KG1 (cell line): ENCODE results near the gene BLOC1S1.

Experiments
- DNase-seq: peaks from one replicate; lab custom pipeline; 2025; lab: John Stamatoyannopoulos, UW

The BLOC1S1 gene

DNA sequence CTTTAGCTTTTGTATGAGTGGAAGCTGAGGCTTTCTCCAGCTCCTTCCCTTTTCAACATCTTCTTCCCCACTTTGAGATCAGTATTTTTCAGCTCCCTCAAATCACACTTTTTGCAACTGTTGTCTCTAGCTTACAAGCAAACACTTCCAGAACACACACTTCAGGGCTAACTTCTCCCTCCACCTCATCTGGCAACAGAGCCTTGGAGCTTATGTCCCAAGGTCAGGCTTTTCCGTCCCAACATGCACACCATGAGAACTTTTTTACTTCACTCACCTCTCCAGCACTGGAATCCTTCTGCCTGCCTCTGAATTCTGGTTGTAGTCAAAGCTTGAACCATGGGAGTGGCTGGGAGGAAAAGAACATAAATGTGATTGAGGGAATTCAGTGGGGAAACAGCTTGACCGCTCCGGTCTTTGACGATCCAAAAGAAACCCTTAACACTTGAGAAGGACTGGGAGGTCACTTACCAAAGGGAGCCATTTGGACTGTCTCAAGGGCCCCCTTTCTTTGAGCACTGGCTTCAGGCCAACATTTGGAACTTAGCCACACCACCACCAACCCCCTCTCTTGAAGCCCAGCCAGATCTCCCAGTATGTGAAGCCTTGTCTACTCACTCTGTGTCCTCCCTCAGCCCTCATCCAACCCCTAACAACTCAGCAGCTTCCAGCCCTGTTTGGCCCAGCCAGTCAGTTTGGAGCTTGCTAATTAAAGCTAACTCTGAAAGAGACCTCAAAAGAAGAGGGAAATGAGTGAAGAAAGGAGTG, 3.9 kb upstream of the BLOC1S1 start:
- DNase-seq, result no peak

DNA sequence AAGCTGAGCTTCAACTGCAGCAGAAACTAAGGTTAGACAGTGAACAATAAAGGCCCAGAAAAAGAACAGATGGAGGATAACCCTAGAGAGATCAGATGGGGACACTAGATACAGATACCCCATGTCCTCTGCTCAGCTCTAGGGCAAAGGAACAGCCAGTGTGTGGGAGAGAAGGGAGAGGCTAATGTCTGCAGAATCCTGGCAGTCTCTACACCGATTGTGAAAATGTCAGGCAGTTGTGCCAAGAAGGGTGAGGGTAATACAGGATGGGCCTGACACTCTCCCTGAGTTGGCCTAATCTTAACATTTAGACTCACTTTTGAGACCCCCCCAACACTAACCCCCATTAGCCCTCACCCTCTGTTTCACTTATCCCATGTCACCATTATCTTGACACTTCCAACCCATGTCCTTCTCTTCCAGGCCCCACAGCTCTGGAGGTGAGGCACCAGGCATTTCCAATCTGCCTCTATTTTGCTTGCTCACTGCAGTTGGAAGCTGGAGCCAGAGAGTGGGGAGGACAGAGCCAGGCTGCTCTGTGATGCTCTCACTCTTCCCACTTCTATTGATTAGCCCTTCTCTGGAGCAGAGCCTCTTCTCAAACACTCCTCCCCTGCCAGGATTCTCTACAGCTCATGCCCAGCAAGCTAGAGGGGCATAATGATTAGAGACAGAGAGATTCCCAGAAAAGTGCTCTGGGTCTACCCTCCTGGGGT, 3.0 kb upstream of the BLOC1S1 start:
- no peak for DNase-seq

DNA sequence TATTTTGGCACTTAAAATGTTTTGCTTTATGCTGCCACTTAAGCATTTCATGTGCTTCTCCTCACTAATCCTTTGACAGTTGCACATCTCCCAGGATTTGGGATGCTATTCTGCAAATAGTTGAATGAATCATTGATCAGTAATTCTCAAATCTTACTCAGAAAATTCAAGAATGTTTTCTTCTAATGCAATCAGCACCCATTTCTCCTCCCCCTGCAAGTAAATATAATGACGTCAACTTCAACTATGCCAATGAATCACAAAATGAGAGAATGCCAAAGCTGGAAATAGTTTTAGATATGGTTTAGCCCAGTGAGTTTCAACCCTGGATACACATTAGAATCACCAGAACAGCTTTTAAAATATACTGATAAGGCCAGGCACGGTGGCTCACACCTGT, 2.1 kb upstream of the BLOC1S1 start:
- no peak for DNase-seq

DNA sequence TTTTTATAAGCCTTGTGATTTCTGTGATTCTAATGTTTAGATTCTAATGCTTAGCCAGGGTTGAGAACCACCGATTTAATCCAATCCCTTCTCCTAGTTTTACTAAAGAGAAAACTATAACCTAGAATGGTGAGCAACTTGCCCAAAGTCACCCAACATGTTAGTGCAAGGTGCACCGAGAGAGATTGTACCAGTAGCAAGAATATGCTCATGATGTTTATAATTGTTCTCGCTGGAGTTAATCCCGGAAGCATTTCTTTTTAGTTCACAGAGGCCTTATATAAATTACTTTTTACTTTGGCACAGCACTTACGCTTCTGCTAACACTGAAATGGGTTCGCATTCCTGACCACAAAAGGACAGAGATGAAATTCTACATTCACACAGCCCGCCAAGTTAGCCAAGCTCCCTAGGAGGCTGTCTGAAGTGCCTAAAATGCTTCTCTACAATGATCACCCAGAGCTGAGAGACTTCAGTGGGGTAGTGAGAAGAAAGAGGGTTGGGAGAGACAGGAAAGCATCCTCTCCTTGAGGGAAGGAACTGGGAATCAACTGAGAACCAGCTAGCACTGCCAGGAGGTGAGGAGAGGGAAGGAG, 579 bp upstream of the BLOC1S1 start:
- no peak for DNase-seq

DNA sequence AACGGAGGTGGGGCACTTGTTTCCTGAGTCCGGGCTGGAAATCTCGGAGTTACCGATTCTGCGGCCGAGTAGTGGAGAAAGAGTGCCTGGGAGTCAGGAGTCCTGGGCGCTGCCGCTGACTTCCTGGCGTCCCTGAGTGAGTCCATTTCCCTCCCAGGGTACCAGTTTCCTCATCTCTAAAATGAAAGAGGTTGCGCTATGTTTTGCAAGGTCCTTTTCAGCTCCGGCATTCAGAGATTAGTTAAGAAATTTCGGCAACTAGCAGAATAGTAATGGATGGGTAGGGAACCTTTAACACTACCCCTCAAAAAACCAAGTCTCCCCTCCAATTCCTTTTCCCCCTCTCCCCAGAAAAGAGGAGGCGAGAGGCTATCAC, 724 bp downstream of the BLOC1S1 start:
- no peak for DNase-seq

DNA sequence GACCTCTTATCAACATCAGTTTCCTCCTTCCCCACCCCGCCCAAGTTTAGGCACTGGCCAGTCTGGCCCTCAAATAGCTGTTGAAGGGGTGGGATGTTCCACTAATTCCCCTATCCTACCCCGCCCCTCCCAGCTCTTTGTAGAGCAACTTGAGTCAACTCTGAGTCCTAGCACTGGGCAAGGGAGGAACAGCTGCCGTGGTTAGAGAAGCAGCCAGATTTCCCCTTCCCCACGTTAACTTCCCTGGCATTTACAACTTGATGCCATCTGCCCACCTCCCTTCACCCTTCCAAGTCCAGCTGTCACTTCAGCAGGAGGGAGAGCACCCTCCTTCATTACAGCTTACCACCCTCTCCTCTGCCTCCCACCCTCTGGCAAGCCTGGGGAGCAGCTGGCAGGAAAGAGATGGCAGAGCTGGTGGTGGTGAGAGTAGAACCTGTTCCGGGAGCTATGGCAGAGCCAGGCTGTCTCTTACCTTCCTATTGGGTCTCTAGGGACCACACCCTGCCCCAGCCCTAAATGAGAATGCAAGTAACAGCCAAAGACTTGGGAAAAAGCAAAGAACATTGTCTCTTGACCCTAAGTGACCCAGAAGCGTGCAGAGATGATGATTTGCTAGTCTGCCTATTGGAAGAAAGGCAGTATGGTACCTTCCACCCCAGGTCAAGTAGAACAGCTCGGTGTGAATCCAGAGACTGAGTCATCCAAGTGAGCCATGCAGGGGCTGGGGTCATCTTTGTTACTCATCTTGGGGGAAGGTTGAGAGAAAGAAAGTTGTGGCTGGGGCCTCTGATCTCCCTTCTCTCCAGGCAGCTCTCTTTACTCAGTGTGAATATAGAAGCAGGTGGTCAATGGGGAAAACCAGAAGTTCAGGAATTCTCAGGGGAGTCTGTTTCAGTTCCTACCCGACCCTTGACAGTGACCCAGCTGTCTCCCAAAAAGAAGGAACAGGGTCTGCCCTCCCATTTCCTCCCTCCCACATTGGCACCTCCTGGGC, 1.5 kb downstream of the BLOC1S1 start:
- no peak for DNase-seq

DNA sequence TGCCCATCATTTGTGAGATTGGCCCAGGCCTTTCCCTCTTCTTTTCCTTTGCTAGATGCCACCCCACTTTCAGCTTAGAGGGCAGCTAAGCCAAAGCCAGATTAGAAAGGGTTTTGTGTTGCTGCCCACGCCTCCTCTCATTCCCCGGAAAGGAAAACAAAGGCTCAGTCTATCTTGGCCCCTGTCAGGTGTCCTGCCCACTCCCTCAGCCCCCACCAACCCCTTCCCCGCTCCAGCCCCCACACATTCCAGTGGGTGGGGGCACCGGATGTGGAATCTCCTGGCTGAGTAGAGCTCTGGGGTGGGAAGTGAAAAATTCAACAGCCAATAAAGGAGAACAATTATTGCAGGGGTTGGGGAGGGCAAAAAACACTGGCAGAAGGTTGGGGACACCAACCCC, 2.2 kb downstream of the BLOC1S1 start:
- no peak for DNase-seq

DNA sequence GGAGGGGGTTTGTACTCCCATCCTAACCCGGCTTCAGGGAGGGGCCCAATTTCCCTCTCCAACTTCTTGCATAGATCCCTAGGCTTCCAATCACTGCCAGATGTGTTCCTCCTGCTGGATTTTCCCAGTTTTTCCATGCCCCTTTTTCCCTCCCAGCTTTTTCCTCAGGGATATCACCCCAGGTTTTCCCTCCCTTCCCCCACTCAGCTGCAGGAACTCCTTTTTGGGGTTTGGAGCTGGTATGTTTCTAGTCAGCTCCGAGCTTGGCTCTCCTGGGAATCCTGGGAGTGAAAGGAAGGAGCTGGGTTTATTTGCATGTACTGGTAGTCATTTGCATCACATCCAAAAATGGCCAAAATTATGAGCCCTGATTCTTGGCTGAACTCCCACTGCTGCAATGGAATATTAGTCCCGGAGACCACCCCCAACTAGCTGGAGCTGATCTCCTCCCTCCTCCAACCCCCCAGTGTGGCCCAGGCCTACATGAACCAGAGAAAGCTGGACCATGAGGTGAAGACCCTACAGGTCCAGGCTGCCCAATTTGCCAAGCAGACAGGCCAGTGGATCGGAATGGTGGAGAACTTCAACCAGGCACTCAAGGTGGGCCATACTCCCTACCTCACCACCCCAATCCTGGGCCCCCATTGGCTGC, 2.9 kb downstream of the BLOC1S1 start:
- no peak for DNase-seq

DNA sequence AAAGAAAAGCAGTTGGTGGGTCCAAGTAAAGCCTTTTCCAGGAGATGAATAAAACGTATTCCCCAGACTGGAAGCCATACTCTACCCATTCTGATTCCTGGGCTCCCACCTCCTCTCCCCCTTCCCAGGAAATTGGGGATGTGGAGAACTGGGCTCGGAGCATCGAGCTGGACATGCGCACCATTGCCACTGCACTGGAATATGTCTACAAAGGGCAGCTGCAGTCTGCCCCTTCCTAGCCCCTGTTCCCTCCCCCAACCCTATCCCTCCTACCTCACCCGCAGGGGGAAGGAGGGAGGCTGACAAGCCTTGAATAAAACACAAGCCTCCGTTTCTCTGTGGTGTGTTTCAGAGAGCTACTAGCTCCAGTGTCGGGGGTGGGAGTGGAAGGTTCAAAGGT, 3.5 kb downstream of the BLOC1S1 start:
- DNase-seq, result no peak

DNA sequence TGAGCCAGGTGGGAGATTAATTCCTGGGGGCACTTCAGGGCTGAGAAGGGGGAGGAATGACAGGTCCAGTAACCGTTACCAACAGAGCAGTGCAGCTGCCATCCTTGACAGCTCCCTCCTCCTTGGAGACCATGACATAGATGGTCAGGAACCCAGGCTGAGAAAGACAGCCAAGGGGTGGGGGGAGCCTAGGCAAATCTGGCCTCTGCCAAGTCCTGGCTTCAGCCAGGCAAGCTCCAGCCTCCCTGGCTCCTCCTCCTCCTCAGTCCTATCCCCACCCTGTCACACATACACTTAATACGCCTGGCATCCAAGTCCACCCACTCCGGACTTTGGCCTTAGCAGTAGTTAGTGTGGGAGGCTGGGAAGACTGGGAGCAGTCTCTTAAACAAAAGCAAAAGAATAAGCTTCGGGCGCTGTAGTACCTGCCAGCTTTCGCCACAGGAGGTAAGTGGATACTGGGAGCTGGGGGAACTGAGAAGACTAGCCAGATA, 4.3 kb downstream of the BLOC1S1 start, which contains the start of gene RDH5:
Gene RDH5, plus strand, starts transcription at position 323 of the 494 bp plus-strand sequence. CDS start 792 bp downstream, outside the sequence.
- DNase-seq, result no peak

DNA sequence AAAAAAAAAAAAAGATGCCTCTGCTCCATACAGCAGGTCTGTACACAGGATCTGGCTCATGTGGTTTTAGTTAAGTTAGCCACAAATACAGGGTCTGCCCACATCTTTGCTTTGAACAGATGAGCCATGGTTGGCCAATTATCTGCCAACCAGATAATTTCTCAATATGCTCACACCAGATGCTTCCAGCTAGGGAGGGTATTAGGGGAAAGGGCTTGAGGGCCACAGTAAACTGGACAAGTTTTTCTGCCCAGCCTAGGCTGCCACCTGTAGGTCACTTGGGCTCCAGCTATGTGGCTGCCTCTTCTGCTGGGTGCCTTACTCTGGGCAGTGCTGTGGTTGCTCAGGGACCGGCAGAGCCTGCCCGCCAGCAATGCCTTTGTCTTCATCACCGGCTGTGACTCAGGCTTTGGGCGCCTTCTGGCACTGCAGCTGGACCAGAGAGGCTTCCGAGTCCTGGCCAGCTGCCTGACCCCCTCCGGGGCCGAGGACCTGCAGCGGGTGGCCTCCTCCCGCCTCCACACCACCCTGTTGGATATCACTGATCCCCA, 5.1 kb downstream of the BLOC1S1 start:
- no peak for DNase-seq

DNA sequence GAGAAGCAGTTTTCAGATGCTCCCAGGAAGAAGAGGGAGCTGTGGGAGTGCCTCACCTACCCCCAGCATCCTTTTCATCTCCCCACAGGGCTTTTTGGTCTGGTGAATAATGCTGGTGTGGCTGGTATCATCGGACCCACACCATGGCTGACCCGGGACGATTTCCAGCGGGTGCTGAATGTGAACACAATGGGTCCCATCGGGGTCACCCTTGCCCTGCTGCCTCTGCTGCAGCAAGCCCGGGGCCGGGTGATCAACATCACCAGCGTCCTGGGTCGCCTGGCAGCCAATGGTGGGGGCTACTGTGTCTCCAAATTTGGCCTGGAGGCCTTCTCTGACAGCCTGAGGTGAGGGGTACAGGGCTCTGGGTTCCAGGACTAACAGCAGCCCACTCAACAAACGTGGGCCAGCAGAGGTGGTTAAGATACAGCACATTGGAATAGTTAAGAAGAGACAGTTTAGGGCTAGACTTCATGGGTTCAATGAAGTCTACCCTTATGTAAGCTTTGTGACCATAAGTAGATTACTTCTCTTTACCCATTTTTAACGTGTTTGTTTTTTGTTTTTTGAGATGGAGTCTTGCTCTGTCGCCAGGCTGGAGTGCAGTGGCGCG, 5.9 kb downstream of the BLOC1S1 start:
- no peak for DNase-seq

DNA sequence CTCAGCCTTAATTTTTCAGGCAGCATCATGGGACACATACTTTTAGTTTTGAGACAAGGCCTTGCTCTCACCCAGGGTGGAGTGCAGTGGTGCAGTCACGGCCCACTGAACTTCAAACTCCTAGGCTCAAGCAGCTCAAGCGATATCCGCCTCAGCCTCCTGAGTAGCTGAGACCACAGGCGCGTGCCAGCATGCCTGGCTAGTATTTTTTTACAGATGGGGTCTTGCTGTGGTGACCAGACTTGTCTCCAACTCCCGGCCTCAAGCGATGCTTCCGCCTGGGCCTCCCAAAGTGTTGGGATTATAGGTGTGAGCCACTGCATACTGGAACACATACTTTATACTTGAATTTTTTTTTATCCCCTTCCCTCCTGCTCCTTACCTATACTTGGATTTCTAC, 7.1 kb downstream of the BLOC1S1 start:
- no peak for DNase-seq

DNA sequence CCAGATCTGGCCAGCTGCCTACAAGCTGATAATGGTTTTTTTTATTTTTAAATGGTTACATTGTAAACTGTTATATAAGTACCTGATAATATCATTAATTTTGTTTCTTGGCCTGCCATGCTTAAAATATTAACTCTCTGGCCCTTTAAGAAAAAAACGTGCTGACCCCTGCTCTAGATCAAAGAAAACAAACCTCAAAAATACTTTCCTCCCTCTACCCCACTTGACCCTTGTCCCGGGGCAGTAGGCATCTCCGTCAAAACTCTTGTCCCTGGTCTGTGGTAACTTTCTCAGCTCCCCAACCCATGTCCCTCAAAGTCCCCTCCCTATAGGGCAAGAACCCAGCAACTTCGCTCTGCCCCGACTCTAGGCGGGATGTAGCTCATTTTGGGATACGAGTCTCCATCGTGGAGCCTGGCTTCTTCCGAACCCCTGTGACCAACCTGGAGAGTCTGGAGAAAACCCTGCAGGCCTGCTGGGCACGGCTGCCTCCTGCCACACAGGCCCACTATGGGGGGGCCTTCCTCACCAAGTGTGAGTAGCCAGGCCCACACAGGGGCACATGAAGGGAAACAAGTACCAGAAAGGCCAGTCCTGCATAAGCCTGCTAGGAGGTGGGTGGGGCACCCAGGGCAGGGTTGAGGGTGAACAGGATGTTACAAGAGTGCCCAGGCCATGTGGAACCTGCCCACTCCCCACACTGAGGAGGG, 7.8 kb downstream of the BLOC1S1 start:
- no peak for DNase-seq

DNA sequence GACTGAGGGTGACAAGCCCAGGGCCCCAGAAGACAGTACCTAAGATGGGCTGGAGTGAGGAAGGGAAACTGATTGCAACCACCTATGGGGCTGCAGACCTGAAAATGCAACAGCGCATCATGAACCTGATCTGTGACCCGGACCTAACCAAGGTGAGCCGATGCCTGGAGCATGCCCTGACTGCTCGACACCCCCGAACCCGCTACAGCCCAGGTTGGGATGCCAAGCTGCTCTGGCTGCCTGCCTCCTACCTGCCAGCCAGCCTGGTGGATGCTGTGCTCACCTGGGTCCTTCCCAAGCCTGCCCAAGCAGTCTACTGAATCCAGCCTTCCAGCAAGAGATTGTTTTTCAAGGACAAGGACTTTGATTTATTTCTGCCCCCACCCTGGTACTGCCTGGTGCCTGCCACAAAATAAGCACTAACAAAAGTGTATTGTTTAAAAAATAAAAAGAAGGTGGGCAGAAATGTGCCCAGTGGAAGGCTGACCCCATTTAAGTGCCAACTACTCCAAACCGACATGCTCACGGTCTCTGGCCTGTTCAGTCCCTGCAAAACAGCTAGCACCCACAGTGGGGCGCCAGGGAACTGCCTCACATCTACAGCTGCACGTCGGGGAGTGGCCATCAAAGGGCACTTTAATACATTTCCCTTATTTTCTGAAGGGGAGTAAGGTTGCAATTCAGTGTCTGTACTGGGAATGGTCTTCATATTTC, 8.5 kb downstream of the BLOC1S1 start:
- DNase-seq, result no peak

DNA sequence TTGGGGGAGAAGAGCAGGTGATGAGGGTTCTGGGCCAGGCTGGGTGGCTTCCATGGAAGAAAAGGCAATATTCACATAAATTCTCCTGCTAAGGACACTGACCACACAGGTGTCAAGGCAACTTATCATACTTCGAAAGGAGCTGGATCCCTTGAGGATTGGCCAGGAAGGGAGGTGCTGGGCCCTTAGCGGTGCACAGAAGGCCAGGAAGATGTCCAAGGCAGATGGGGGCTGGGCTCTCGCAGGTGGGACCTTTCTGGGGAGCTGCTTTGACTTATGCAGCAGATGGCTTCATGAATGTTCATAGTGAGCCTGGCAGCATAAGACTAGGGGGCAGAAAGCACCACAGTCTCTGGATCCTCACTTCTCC, 9.1 kb downstream of the BLOC1S1 start:
- no peak for DNase-seq

DNA sequence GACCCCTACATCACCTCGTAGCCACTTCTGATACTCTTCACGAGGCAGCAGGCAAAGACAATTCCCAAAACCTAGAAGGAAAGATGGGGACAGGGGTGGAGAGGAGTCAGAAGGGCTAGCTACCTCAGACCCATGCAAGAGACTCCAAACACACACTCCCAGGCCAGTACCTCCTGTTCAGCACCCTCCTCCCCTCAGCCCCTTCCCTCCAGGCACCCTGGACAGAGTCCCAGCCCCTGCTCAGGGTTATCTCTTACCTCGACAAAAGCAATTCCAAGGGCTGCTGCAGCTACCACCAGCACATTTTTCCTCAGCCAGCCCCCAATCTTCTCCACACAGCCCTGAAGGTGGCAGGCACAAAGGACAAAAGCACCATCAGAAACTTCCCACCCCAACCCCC, 9.7 kb downstream of the BLOC1S1 start:
- DNase-seq, result no peak

DNA sequence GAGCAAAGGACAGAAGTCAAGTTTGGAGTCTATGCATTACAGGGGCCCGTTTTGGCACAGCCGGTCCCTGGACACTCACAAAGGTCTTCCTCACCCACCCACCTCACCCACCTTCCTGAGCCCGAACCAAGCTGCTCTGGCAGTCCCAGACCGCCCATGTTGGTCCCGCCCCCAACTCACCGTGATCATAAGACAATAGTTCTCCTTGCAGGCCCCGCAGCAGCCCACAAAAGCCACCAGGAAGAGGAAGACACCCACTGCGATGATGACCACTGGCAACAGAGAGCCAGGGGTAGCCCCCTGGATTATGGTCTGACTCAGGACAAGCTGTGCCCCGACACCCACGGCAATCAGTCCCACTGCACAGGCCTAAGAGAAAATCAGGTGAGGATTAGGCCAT, 11.1 kb downstream of the BLOC1S1 start:
- no peak for DNase-seq

DNA sequence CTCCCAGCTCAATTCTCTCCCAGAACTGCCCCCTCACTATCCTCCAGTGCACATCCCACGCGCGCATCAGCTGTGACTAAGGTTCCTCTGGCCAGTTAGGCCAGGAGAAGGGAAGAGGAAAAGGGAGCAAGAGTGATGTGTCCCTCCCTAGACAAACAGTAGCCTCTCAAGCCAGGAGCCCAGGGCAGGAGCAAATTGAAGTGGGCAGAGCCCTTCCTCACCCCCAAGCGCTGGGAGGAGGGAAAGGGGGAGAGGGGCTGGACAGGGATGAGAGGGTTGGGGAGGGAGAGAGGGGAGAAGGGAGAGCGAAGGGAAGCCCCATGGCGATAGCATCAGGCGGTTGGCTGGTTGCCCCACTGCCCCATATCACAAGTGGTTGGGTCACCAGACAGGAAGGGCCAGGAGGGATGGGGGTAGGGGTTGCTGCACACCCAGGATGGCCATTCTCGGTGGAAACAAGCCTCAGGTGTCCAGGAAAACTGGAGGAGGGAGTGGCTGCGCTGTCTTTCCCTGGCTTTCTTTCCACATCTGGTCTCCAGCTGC, 11.9 kb downstream of the BLOC1S1 start:
- DNase-seq, result no peak
